Activated CD8-positive, alpha-beta memory T cell treated with anti-CD3 and anti-CD28 coated beads, Interleukin-2, amount 50 U/mL, for 1 hour (primary cell): ENCODE results near the gene GFER.
"Not testable (repeated sequence)": the region's sequence is repeated elsewhere in the genome, so short reads cannot be mapped to it uniquely, and the experiment has no call there.

Experiments used
- DNase-seq: peaks from one replicate; pipeline ENCODE4 v3.0.0-alpha.2; 2020; ENCODE audit errors: extremely low read depth

Gene GFER

GRCh38 chr16:2005646-2006045, 21.7 kb downstream of the GFER start:
- DNase-seq = no peak

GRCh38 chr16:2006317-2006716, 22.3 kb downstream of the GFER start:
- DNase-seq = no peak

DNA sequence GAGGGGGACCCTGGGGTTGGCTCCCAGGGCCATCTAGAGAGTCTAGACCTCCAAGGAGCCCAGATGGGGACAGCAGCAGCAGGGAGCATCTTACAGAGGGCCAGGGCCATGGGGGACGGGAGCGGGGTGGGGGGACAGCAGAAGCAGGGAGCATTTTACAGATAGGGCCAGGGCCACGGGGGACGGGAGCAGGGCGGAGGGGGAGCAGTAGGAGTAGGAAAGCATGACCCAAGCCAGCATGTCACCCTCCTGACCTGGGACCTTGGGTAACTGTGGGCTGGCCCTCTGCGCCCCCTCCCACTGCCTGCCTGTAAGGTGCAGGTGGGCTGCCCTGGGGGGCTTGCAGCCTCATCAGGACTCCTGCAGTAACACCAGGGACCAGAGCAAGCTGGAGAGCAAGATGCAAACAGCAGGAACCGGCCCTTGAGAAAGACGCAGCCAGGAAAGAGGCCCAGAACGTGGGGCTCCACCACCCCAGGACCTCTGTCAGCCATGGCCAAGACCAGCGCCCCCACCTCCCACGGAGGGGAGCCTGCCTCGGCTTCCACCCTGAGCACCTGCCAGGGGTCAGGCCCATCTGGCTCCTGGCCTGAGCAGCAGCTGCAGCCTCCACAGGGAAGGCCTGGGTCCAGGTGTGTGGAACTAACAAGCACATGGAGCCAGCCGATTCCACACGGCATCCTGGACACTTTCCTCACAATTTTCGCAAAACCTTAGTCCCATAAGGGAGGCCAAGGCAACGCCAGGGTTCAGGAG, 23.3 kb downstream of the GFER start:
- no peak for DNase-seq

- no peak for DNase-seq
Measured at GRCh38 chr16:2008009-2008526, 24.1 kb downstream of the GFER start.

DNA sequence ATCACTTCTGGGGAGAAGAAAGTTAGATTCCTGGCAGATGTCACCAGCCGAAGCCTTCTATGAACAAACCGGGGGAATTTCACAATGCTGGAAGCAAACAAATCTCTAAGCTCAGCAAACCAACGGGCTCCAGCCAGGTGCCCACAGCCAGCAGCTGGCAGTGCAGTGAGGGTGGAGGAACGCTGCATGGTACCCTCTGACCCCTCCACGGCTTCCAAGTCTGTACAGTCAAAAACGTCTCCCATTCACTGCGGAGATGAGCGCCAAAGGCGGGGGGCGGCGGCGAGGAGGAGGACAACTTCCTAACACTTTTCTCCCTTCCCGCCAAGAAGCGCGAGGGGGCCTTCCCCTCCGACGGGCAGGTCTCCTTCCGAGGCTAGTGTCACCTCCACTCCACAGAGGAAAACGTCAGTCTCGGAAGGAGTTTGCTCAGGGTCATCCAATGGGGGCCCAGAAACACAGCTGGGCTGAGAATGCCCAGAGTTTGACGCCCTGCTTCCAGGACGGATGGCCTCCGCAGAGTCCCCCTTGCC, 24.7 kb downstream of the GFER start:
- no peak for DNase-seq

DNA sequence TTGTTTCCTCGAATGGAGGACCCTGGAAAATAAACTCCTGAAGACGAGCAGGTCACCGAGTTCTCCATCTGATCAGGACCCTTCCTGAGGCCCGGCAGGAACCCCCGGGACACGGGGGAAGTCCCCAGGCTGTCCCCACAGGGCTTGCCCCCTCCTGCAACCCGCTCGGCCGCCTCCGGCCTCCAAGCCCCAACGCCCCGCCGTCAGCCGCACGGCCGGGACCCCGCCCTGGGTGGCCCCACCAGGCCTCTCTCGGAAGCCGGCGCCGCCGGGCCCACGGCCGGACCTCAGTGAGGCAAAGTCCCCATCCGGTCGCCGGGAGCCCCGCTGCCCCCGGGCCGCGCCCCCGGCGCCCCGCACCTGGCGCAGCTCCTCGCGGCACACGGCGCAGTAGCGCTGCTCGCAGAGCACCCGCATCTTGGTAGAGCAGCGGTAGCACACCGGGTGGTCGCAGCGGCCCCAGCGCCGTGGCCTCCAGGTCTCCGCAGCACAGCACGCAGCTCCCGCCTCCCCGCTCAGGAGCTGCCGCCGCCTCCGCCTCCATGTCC, 25.2 kb downstream of the GFER start:
- DNase-seq = no peak

GRCh38 chr16:2009791-2010510, 26.0 kb downstream of the GFER start, which contains the start of gene ZNF598:
TSS of gene ZNF598 (minus strand) at chr16:2009821.
- no peak for DNase-seq

GRCh38 chr16:2011726-2012125, 27.7 kb downstream of the GFER start:
- DNase-seq = not testable (repeated sequence)

- no peak for DNase-seq
Measured at GRCh38 chr16:2013527-2013926, 29.5 kb downstream of the GFER start.

DNA sequence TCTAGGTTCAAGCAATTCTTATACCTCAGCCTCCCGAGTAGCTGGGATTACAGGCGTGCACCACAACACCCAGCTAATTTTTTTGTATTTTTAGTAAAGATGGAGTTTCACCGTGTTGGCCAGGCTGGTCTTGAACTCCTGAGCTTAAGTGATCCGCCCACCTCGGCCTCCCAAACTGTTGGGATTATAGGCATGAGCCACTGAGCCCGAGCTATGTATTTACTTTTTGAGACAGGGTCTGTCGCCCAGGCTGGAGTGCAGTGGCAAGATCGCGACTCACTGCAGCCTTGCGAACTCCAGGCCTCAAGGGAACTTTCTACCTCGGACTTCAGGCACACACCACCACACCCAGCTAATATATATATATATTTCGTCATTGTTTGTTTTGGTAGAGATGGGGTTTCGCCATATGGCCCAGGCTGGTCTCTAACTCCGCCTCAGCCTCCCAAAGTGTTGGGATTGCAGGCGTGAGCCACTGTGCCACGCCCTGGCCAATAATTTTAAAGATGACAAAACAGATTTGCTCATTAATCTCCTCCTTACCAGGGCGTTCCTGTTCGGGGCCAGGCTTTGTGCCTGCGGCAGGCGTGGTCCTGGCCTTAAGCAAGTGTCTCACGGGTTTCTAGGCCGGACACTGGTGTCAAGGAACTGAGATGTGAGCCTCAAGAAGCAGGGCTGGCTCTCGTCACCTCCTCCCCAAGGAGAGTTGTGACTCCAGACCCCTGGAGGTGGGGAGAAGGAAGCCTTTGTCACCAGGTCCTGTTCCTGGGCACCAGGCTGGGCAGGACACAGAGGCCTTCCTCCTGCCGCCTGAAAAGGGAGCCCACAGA, 31.3 kb downstream of the GFER start:
- DNase-seq = no peak

- no peak for DNase-seq
Measured at GRCh38 chr16:2015947-2016208, 31.9 kb downstream of the GFER start.

GRCh38 chr16:2016407-2016922, 32.5 kb downstream of the GFER start:
- no peak for DNase-seq

DNA sequence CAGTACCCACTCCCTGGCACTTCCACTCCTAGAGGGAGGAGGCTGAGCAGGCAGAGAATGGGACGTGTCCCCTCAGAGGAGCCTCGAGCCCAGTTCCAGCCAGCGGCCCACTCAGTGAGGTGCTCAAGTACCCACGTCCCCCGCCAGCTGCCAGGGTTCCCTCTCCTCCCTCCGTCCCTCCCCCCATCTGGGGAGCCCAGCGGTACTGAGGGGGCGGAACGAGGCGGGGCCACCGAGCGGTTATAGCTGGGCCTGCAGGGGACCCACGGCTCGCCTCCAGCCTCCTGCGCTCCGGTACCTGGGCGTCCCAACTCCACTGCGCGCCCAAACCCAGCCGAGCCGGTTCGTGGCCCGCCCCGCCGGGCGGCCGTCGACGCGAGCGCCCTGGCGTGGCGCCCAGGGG, 35.5 kb downstream of the GFER start, which contains the start of gene NPW:
Gene NPW (plus strand): TSS at position 268 of the 403 bp plus-strand sequence.
- no peak for DNase-seq

DNA sequence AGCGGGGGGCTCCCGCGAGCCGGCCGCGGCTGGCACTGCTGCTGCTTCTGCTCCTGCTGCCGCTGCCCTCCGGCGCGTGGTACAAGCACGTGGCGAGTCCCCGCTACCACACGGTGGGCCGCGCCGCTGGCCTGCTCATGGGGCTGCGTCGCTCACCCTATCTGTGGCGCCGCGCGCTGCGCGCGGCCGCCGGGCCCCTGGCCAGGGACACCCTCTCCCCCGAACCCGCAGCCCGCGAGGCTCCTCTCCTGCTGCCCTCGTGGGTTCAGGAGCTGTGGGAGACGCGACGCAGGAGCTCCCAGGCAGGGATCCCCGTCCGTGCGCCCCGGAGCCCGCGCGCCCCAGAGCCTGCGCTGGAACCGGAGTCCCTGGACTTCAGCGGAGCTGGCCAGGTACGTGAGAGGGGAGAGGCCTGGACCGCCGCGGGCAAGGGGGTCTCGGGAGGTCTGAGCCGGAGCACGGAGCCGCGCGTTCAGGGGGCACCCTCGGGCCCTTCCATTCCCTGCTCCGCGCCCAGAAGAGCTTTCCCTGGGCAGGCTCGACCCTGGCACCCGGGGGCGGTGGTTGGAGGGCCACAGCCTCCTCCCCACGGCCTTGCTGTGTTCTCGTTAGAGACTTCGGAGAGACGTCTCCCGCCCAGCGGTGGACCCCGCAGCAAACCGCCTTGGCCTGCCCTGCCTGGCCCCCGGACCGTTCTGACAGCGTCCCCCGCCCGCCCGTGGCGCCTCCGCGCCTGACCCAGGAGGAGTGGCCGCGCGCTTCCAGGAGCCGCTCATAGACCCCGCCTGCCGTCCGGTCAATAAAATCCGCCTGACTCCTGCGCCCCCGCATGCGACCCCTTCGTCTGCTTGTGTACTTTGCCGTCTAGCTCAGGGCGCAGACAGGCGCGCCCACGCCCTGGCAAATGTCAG, 36.2 kb downstream of the GFER start:
- DNase-seq = no peak

- DNase-seq = no peak
Measured at GRCh38 chr16:2022723-2023091, 38.7 kb downstream of the GFER start.

- DNase-seq = peak; percentile 69
Measured at GRCh38 chr16:2023092-2024031, 39.4 kb downstream of the GFER start.

- DNase-seq = no peak
Measured at GRCh38 chr16:2024032-2024420, 40.0 kb downstream of the GFER start.

GRCh38 chr16:2025251-2025650, 41.3 kb downstream of the GFER start:
- no peak for DNase-seq

DNA sequence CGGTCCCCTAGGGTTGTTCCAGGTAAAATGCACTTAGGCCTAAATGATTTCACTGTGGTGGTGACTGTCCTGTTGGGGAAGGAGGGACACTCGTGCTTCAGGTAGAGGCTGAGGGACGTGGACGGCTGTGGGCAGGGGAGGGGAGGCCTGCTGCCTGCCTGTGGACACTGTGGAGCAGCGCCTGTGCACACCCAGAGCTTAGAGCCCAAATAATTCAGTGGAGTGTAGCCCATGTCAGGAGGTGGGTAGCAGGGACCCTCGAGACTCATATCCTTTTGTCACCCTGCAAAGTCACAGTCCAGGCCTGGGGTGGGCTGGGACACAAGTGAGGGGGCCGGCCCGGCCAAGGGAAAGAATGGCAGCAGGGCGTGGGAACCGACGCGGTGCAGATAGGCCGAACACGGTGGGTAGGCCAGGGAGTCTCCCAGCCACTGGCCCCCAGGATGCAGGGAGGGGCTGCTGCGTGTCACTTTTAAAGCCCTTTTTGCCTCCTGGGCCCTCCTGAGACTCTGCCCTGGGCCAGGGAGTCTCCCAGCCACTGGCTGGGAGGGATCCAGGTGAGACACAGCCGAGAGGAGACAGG, 42.0 kb downstream of the GFER start:
- DNase-seq = no peak
